Fibroblast of mammary gland (primary cell): ENCODE data around the gene ITGAE.
A peak's percentile ranks its signal among the peaks of the same experiment; 100 is the strongest.

Experiments
- DNase-seq: peaks from one replicate; pipeline ENCODE4 v3.0.0-alpha.2; 2010; ENCODE audit warnings: low read depth
- H3K4me3 ChIP-seq: 2 replicates; pipeline ENCODE4 v1.5.1; 2011; ENCODE audit warnings: low read depth, mild to moderate bottlenecking, low read length, moderate library complexity; ENCODE audit not compliant: control insufficient read depth
- TF ChIP-seq, protein P1 (sequence below): conservative IDR thresholded peaks from 2 replicates; pipeline ENCODE4 v1.5.1; 2011; ENCODE audit warnings: low read depth, low read length, inconsistent platforms; ENCODE audit not compliant: control insufficient read depth, insufficient read depth

ITGAE gene

DNA sequence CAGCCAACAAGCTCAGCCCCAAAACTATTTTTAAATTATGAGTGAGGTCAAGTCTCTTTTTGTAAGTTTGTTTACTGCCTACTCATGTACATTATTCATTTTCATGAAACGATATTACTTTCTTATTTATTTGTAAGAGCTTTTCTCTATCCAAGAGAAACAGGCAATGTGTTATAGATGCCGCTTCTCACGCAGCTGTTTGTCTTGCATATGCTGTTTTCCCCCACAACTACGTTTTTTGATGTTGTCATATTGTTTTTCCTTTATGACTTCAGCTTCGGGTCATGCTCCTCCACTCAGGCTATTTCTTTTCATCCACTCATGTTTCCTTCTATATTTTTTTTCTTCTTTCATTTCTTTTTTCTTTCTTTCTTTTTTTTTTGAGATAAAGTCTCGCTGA is 20.0 kb downstream of the ITGAE start:
- no peak for DNase-seq
- TF ChIP-seq, protein P1, sequence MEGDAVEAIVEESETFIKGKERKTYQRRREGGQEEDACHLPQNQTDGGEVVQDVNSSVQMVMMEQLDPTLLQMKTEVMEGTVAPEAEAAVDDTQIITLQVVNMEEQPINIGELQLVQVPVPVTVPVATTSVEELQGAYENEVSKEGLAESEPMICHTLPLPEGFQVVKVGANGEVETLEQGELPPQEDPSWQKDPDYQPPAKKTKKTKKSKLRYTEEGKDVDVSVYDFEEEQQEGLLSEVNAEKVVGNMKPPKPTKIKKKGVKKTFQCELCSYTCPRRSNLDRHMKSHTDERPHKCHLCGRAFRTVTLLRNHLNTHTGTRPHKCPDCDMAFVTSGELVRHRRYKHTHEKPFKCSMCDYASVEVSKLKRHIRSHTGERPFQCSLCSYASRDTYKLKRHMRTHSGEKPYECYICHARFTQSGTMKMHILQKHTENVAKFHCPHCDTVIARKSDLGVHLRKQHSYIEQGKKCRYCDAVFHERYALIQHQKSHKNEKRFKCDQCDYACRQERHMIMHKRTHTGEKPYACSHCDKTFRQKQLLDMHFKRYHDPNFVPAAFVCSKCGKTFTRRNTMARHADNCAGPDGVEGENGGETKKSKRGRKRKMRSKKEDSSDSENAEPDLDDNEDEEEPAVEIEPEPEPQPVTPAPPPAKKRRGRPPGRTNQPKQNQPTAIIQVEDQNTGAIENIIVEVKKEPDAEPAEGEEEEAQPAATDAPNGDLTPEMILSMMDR: no peak
- H3K4me3 ChIP-seq: no peak overlapping the region

DNA sequence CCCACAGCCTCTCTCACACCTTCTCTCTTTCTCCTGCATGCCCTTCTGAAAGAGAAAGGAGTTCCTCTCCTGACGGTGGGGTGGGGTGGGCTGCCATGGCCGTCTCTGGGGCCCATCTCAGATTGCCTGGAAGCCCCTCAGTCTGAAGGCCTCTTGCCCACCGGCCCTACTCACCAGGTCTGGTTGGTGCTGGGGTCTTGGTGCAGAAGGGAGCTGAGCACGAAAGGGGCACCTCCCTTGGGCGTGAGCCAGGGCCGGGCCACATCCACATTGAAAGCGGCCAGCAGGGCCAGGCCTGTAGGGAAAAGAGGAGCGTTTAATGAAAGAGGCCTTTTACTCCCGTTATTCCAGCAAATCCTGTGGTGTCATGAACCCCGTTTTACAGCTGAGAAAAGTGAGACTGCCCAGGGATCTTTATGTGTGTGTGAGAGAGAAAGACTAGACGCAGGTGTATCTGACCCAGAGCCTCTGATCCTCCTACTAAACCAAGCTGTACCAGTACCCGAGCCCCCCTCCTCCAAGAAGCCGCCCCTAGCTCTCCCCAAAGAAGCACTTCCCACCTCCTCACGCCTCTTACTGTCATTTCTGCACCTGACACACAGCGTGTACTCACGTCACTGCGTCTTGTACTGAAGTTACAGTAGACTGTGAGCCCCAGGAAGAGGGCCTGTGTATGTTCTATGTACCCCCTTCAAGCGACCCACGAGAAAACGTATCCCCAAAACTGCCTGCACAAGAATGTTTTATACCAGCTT is 23.4 kb downstream of the ITGAE start:
- H3K4me3 ChIP-seq: no peak overlapping the region
- DNase-seq: no peak
- TF ChIP-seq, protein P1: no peak

DNA sequence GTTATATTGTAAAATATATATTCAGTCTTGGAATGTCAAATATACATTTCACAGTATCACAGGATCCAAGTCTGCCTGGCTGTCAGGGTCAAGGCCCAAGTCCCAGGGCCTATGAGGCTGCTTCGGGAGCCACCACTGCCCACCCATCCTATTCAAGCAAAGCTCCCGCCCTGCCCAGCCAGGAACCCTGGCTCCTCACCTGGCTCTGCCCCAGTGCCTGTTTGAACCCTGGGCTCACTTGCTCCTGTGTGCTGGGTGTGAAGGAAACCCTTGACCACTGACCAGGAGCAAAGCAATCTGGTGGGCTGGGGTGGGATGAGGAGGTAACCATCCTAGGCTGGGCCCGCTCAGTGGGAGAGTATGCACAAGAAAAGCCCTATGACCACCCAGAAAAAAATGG is 27.0 kb downstream of the ITGAE start:
- H3K4me3 ChIP-seq: no peak overlapping the region
- DNase-seq: no peak
- TF ChIP-seq, protein P1: no peak

DNA sequence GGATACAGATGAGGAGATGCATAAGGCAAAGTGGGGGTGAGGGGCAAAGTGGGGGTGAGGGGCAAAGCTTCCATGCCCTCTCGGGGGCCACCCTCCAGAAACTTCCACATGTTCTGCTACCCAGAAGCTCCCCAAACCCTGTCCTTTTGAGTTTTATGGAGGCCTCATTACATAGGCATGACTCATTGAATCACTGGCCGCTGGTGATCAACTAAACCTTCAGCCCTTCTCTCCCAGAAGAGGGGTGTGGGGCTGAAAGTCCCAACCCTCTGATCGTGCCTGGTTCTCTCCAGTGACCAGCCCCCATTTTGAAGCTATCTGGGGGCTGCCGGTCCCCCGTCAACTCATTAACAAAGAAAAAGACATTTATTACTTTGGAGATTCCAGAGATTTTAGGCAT is 27.5 kb downstream of the ITGAE start:
- H3K4me3 ChIP-seq: no peak overlapping the region
- DNase-seq: peak; percentile 26
- TF ChIP-seq, protein P1: no peak

DNA sequence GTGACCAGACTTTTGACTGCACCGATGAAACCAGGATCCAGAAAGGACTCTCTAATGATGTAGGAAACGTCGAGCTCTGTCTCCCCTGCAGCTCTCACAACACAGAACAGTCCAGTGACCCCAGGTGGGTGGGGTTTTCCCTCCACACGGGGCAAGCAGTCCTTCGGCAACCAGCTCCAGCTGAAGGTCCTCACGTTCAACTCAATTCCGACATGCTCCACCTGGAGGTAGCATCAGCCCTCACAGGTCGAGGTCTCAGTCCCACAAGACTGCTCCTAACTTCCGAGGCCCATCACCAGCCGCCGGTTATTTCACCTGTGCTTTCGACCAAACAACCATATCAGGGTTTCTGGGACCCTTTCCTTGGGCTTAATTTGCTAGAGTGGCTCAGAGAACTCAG is 28.2 kb downstream of the ITGAE start:
- no peak overlapping the region for H3K4me3 ChIP-seq
- no peak for DNase-seq
- TF ChIP-seq, protein P1: no peak

DNA sequence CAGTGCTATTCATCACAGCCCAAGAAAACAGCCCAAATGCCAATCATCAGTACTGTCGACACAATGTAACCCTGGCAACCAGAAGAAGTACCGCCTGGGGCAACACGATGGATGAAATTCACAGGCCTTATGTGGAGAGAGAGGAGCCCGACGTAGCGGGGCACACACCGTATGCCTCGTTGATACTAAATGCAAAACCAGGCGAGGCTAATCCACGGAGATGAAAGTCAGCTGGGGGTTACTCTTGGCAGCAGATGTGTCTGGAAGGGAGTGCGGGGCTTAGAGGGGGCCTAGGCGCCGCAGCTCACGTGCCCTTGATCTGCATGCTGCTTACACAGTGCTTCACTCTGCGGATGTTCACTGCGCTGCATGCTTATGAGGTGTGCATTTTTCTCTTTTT is 29.8 kb downstream of the ITGAE start:
- DNase-seq: no peak
- H3K4me3 ChIP-seq: no peak overlapping the region
- TF ChIP-seq, protein P1: no peak
